Activated naive CD4-positive, alpha-beta T cell treated with anti-CD3 and anti-CD28 coated beads, Interleukin-2, amount 50 U/mL, for 72 hours (primary cell): ENCODE results near the gene KNSTRN. TPM values are rescaled to one million over a fixed set of nuclear protein-coding genes. Genes with fewer than 3 reads are reported as not detected.

Experiments
- ATAC-seq, 2 donors: fragments of 150-1000 bp; cut with Tn5 transposase; 2 replicates each; pipeline ENCODE4 v1.10.0; 2021; ENCODE audit warnings: mild to moderate bottlenecking in 2 of 2, moderate library complexity in 2 of 2
- DNase-seq, 2 donors: peaks; one replicate each; pipeline ENCODE4 v3.0.0; 2021 to 2022; ENCODE audit warnings: low spot score in 2 of 2
- H3K27ac Mint-ChIP-seq, 2 donors: one replicate each; pipeline ENCODE4 v1.8.0; 2022; ENCODE audit warnings: mild to moderate bottlenecking in 2 of 2, mixed read lengths in 2 of 2
- H3K36me3 Mint-ChIP-seq, 2 donors: one replicate each; pipeline ENCODE4 v1.8.0; 2022; ENCODE audit warnings: mixed read lengths in 2 of 2
- H3K9me3 Mint-ChIP-seq, 2 donors: one replicate each; pipeline ENCODE4 v1.8.0; 2022; ENCODE audit warnings: mixed read lengths in 2 of 2
- total RNA-seq, 2 donors: library from RNA; stranded (reverse); gene quantifications; one replicate each; pipeline ENCODE4 v1.2.3, GENCODE V29; 2022

Gene KNSTRN
- total RNA-seq, 2 donors from 2014 or later: 48.6 to 96.4 TPM

DNA sequence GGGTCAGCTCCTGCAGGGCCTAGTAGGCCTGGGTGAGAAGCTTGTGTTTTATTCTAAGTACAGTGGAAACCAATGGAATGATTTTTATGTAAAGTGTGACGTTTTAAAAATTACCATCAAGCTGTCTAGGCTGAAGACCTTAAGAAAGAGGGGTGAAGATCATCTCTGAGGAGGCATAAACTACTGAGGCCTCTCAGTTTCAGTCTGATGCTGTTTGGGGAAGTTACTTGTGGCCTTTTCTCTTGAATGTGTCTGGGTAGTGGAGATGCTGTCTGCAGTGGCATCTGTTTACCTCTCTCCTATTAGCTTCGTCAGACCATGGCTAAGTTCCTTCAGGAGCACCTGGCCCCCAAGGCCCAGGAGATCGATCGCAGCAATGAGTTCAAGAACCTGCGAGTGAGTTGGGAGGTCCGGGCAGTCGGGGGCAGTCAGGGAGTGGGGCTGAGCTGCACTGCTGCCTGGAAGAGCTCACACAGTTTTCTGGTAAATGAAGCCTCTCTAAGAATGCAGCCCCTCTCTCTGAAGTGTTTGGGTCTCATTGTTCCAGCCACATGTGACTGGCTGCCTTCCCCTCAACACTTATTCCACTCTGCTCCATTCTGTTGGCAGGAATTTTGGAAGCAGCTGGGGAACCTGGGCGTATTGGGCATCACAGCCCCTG is 24.9 kb downstream of the KNSTRN start:
- H3K36me3 Mint-ChIP-seq: peaks cover 14 to 19% of the 10 kb centered on the region in 2 donors

DNA sequence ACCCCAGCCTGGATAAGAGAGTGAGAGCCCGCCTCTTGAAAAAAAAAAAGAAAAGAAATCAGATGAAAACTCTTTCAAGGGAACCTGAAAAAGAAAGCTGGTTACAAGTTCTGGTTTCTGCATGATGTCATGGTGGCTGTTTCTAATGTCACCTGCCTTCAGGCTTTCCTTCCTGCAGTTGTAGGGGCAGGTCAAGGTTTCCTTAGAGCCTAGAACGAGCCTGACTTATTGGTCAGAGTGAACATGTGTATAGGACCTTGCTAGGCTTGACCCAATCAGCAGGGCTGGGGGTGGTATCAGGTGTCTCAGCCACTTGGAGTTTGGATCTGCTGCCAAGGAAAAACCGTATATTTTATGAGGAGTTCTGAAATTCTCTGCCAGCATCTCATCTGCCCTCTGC is 26.8 kb downstream of the KNSTRN start:
- Mint-ChIP-seq H3K9me3 (no peaks in the 10 kb centered on the region), H3K36me3 (peaks cover 14 to 19% of the 10 kb centered on the region in 2 donors), H3K27ac (peak overlapping the region in 1 of 2 donors; percentile 55)
- DNase-seq (no peak), ATAC-seq (peak in 1 of 2 donors; percentile 4)

More for the DNA sequence above, 24.9 kb downstream of the KNSTRN start:
- DNase-seq: no peak
- ATAC-seq: no peak
- H3K27ac Mint-ChIP-seq: peak overlapping the region; percentile 9 to 39
- H3K9me3 Mint-ChIP-seq: no peaks in the 10 kb centered on the region

DNA sequence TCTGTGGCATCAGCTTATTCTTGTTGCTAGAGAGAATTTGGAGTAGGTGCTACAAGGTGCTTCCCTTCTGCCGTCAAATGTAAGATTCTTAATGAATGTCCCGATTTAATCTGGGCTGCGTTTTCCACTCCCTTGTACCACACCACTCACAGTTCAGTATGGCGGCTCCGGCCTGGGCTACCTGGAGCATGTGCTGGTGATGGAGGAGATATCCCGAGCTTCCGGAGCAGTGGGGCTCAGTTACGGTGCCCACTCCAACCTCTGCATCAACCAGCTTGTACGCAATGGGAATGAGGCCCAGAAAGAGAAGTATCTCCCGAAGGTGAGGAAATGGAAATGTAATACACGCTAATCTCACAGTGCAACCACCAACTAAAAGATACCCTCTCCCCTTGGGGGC is 28.0 kb downstream of the KNSTRN start:
- DNase-seq (no peak), ATAC-seq (no peak)
- Mint-ChIP-seq H3K9me3 (no peaks in the 10 kb centered on the region), H3K27ac (no peak overlapping the region), H3K36me3 (peaks cover 14 to 23% of the 10 kb centered on the region in 2 donors)

DNA sequence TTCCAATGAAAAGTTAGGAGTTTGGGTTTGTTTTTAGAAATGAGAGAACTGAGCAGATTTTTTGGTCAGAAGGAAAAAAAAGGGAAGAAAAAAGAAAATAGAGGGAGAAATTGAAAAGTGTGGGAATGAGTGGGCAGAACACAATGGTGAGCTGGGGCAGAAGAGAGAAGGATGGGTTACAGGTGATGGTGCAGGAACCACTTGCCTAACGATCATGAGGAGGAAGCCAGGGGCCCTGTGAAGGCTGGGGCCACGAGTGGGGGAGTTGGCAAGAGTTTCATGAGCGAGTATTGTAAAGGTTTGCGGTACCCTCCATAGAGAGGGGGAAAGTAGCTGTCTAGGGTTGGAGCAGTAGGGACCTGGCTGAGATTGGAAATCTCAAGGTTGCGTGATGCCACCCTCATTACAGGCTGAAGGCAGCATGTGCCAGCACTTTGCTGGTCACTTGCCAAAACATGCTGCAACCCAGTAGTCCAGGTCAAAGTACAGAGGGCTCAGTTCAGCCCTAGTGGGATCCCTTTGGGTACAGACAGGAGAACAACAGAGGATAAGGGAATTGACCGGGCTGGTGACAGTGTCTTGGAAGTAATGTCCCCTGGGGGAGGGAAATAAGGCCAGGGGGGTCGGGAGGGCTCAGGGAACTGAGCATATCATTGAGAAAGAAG is 29.7 kb downstream of the KNSTRN start:
- H3K36me3 Mint-ChIP-seq: peaks cover 10 to 23% of the 10 kb centered on the region in 2 donors
- peak overlapping the region in 1 of 2 donors; percentile 62 for H3K27ac Mint-ChIP-seq
- no peaks in the 10 kb centered on the region for H3K9me3 Mint-ChIP-seq

DNA sequence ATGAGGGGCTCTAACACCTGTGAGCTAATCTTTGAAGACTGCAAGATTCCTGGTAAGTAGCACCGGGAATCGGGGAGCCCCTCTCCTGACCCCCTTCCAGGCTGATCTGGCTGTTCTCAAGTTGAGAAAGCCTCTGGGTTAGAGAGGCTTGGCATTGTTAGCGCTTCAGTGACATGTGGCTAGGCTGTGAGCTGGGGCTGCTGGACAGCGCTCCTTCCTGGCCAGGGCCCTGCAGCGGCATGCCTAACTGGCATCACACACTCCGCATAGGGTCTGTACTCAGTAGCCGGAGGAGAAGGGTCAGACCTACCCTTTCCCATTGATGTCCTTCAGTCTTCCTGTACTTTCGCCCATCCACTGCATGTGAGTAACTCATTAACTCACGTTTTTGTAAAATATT is 30.5 kb downstream of the KNSTRN start:
- DNase-seq: no peak
- no peaks in the 10 kb centered on the region for H3K9me3 Mint-ChIP-seq
- H3K36me3 Mint-ChIP-seq: peaks cover 10 to 23% of the 10 kb centered on the region in 2 donors
- ATAC-seq: no peak
- no peak overlapping the region for H3K27ac Mint-ChIP-seq

More for the DNA sequence above, 29.7 kb downstream of the KNSTRN start:
- DNase-seq: no peak
- ATAC-seq: no peak

DNA sequence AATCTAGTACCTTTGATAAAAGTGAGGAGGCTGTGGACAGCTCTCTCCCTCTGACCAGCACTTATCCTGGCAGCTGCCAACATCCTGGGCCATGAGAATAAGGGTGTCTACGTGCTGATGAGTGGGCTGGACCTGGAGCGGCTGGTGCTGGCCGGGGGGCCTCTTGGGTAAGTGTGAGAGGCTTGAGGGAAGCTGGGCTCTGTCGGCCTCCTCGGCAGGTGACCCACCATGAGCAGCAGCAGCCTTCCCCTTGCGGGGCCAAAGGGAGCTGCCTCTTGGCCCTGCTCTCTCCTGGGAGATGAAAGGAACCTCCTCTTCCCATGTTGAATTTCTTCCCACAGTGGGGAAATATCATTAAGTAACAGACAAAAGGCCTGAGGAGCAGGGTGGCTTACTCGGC is 32.3 kb downstream of the KNSTRN start:
- ATAC-seq (no peak), DNase-seq (no peak)
- Mint-ChIP-seq H3K27ac (peak overlapping the region in 1 of 2 donors; percentile 32), H3K9me3 (no peaks in the 10 kb centered on the region), H3K36me3 (peaks cover 10 to 23% of the 10 kb centered on the region in 2 donors)

DNA sequence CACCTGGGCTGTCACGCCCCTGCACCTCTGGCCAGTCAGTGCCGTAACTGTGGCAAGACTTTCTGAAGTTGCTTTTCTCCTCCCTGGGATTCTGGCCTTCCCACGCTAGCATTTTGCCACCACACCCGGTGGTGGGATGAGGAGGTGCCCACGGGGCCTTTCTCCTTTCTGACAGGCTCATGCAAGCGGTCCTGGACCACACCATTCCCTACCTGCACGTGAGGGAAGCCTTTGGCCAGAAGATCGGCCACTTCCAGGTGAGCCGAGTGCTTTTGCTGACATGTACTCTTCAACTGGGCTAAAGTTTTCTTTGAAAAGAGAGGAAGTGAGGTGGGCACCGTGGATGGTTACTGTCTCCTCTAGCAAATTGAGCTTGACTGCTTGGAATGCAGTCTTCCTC is 32.7 kb downstream of the KNSTRN start:
- H3K27ac Mint-ChIP-seq: peak overlapping the region in 1 of 2 donors; percentile 32

DNA sequence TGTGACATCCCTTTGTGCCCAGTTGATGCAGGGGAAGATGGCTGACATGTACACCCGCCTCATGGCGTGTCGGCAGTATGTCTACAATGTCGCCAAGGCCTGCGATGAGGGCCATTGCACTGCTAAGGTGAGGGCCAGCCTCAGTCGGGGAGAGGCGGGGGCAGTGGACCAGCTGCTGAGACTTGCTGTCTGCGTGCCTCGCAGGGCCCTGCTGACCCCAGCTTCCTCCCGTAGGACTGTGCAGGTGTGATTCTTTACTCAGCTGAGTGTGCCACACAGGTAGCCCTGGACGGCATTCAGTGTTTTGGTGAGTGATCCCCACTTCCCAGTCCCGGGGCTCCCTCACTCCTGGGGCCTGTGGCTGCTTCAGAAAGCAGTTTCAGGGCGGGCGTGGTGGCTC is 33.5 kb downstream of the KNSTRN start:
- Mint-ChIP-seq H3K27ac (no peak overlapping the region), H3K36me3 (peaks cover 2 to 14% of the 10 kb centered on the region in 2 donors), H3K9me3 (no peaks in the 10 kb centered on the region)
- DNase-seq: no peak
- ATAC-seq: no peak

More for the DNA sequence above, 32.7 kb downstream of the KNSTRN start:
- no peak for DNase-seq
- no peak for ATAC-seq
- H3K9me3 Mint-ChIP-seq: no peaks in the 10 kb centered on the region
- H3K36me3 Mint-ChIP-seq: peaks cover 10 to 22% of the 10 kb centered on the region in 2 donors

DNA sequence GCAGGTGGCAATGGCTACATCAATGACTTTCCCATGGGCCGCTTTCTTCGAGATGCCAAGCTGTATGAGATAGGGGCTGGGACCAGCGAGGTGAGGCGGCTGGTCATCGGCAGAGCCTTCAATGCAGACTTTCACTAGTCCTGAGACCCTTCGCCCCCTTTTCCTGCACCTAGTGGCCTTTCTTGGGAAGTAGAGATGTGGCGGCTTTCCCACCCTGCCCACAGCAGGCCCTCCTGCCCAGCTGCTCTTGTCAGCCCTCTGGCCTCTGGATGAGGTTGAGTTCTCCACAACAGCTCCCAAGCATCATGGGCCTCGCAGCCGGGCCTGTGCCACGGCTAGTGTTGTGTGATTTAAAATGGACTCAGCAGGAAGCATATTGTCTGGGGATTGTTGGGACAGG is 35.6 kb downstream of the KNSTRN start:
- ATAC-seq (no peak), DNase-seq (no peak)
- Mint-ChIP-seq H3K9me3 (no peaks in the 10 kb centered on the region), H3K36me3 (peaks cover 0 to 5% of the 10 kb centered on the region in 2 donors), H3K27ac (no peak overlapping the region)

DNA sequence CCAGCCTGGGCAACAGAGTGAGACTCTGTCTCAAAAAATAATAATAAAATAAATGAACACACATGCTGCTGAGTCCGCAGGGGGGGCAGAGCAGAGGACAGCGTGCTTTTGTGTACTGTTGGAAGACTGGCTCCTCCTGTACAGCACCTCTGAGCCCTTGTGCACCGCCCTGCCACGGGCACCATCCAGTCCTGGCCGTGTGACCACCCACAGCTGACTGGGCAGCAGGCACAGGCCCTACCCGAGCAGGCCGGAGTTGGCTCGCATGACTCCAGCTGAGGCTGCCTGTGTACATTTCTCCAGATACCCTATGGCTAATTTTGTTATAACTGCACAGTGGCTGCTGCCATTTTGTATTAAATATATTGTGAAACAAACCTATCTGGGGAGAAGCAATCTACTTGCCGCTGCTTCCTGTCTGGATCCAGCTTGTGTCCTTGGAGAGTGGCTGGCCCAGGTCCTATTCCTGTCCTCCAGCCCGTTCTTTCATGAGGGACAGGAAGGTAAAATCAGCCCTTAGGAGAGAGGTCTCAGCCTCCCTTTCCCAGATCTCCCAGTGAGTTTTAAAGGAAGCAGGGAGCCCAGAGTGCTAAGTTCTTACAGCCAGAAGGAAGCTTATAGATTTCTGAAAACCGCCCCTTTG is 37.7 kb downstream of the KNSTRN start:
- H3K36me3 Mint-ChIP-seq: peaks cover 0 to 3% of the 10 kb centered on the region in 2 donors
- no peaks in the 10 kb centered on the region for H3K9me3 Mint-ChIP-seq
- ATAC-seq (no peak), DNase-seq (no peak)
- no peak overlapping the region for H3K27ac Mint-ChIP-seq

DNA sequence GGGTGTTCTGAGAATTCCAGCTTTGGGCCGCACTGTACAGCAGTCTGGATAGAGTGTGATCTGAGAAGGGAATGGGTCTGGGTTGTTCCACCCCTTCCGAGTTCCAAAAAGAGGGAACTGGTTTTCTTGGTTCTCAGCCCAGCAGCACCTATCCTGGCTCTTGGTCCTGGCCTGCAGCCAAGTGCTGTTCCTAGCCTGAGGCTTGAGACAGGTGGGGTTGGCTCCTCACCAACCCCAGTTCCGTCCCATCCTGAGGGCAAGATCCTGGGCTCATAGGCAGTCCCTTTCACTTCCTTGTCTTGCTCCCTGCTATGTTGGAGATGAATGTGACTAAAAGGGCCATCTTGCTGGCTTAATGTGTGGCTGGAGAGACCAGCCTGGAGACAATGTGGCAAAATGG is 38.3 kb downstream of the KNSTRN start:
- no peaks in the 10 kb centered on the region for H3K36me3 Mint-ChIP-seq
- ATAC-seq (no peak), DNase-seq (no peak)
- no peaks in the 10 kb centered on the region for H3K9me3 Mint-ChIP-seq
- H3K27ac Mint-ChIP-seq: no peak overlapping the region

DNA sequence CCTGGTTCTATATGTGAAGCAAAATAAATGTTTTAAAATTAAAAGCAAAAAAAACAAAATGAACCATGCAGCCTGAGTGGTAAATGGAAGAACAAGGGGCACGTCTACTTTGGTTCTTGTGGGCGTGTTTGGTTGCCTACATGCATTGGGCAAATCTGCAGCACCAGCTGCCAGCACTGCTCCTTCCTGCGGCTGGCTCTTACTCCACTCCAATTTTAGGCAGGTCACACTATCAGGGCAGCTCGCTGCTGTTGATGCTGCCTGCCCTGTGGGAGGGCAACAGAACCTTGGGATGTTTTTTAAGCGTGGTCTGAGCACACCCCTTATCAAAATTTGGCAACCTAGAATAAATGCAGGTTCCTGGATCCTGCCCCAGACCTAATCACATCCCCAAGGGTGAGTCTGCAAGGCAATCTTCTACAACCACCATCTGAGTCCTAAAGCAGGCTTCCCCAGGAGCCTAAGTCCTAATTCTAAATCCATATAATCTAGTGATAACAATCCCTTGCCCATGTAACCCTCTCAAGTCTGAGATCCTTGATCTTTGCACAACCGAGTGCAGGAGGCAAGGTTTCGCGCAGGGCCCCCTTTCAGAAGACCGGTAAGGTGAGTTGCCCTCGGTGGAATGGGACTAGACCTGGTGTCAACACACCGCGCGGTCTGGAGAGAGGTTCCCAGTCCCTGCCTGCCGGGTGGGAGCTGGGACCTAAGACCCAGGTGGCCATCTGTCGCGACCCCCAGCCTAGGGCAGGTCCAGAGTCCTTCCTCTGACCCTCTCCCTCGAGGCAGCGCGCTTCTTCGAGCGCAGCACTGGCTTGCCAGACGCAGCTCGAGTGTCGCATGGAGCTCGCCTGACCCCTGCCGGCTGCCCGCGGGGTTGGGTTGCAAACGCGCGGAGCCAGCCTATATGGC is 39.0 kb downstream of the KNSTRN start:
- Mint-ChIP-seq H3K36me3 (no peaks in the 10 kb centered on the region), H3K9me3 (no peaks in the 10 kb centered on the region), H3K27ac (no peak overlapping the region)
- ATAC-seq (peak; percentile 97 to 98), DNase-seq (peak; percentile 73 to 86)

DNA sequence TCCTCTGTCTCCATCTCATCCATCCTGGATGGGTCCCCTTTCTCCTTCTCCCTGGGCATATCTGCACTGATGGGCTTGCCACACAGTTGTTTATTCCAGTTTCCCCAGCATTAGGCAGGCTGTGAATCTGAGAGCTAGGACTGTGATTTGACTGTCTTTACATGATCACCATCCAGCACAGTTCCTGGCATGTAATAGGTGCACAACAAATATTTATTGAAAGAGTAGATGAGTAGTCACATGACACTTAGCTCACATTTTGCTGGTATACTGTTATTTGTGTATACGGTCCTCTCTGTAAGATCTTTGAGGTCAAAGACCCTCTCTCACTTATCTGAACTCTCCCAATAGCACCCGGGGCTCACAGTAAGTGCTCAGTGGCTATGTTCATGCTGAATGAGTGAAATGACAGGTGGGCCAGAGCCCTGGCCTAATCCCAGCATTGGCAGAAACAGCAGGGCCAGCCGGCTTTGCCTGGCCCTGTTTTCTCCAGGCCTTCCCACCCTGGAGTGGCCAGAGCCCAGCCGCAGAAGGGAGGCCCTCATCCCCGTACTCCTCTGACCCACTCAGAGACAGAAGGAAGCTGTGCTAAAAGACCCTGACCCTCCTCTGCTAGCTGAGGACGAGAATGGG is 42.1 kb downstream of the KNSTRN start:
- H3K36me3 Mint-ChIP-seq: no peaks in the 10 kb centered on the region
- no peak overlapping the region for H3K27ac Mint-ChIP-seq
- H3K9me3 Mint-ChIP-seq: no peaks in the 10 kb centered on the region
- DNase-seq (no peak), ATAC-seq (no peak)

DNA sequence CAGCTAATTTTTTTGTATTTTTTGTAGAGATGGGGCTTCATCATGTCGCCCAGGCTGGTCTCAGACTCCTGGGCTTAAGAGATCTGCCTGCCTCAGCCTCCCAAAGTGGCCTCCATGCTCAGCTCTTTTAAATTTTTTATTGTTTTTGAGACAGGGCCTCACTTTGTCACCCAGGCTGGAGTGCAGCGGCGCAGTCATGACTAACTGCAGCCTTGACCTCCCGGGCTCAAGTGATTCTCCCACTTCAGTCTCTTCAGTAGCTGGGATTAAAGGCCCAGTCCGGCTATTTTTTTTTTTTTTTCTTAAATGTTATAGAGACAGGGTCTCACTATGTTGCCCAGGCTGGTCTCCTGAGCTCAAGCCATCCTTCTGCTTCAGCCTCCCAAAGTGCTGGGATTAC is 43.2 kb downstream of the KNSTRN start:
- ATAC-seq (no peak), DNase-seq (no peak)
- H3K36me3 Mint-ChIP-seq: no peaks in the 10 kb centered on the region
- H3K9me3 Mint-ChIP-seq: no peaks in the 10 kb centered on the region
- H3K27ac Mint-ChIP-seq: no peak overlapping the region

DNA sequence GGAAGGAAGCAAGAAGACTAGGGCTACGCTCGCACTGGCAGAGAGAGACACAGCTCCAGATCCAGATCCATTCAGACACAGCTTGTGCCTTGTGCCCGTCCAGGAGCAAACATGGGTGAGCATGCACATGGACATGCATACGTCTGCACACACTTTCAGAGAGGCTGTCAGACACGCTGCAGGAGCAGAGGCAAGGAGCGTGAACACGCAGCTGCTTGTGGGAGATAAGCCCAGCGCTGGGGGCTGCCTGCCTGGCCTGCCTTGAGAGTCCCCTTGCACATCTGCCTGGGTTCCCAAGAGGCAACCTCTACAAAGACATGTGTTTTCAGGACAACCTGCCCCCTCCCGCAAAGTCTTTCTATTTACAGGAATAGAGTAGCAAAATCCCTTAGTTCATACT is 44.7 kb downstream of the KNSTRN start:
- Mint-ChIP-seq H3K36me3 (no peaks in the 10 kb centered on the region), H3K27ac (peak overlapping the region in 1 of 2 donors; percentile 46), H3K9me3 (no peaks in the 10 kb centered on the region)
- no peak for DNase-seq
- ATAC-seq: no peak

DNA sequence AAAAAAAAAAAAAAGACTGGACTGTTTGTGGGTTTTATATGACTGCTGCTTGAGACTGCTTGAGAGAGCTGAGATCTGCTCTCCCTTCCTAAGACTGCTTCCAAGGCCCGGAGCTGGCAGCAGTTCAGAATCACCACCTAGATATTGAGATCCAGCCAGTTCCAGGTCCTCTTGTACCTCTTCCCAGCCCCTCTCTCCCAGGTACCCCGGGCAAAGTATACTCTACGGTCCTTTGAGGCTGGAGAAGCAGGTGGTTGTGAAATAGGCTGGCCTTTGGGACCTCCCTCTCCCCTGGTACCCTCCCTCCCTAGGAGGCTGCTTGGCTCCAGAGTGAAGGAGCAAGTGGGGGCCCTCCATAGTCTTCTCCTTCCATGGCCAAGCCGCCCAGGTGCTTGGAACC is 45.7 kb downstream of the KNSTRN start:
- Mint-ChIP-seq H3K27ac (no peak overlapping the region), H3K36me3 (no peaks in the 10 kb centered on the region), H3K9me3 (no peaks in the 10 kb centered on the region)
- ATAC-seq (no peak), DNase-seq (no peak)
